AG04449 (cell line): ENCODE measurements around the gene DDX5.
A peak's percentile ranks its signal among the peaks of the same experiment; 100 is the strongest.

Source experiments
- CTCF ChIA-PET: fragments of 350-600 bp; formaldehyde crosslinking; extraction: SDS; loops from one replicate; lab custom pipeline; 2021; ENCODE audit warnings: antibody characterized with exemption; lab: Yijun Ruan, JAX
- POLR2A ChIA-PET: fragments of 400-600, 350-600 bp; formaldehyde crosslinking; extraction: SDS; loops from one replicate; lab custom pipeline; 2020; ENCODE audit warnings: antibody characterized with exemption, inconsistent platforms; lab: Yijun Ruan, JAX
- DNase-seq: peaks from one replicate; pipeline ENCODE4 v3.0.0-alpha.2; 2010; ENCODE audit warnings: low read depth, low spot score
- H3K4me3 ChIP-seq: 2 replicates; pipeline ENCODE4 v1.5.1; 2011; ENCODE audit warnings: low read depth, mild to moderate bottlenecking, control low read depth, low read length
- TF ChIP-seq, protein P1 (sequence below): IDR thresholded peaks from one replicate; pipeline ENCODE4 v1.5.1; 2011; ENCODE audit warnings: mild to moderate bottlenecking, moderate library complexity, low read length, control low read depth, inconsistent platforms; ENCODE audit not compliant: insufficient read depth; ENCODE audit errors: missing control alignments

The DDX5 gene

DNA sequence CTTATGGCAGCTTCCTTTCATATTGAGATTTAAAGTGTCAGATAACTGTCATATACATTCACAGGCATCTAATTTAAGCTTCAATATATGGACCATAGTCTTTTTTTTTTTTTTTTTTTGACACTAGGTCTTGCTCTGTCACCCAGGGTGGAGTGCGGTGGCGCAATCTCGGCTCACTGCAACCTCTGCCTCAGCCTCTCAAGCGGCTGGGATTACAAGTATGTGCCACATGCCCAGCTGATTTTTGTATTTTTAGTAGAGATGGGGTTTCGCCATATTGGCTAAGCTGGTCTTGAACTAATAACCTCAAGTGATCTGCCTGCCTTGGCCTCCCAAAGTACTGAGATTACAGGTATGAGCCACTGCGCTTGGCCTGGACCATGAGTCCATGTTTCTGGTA lies 14.3 kb upstream of the DDX5 start:
- POLR2A ChIA-PET = interaction anchor here (1.3 kb wide), 1 partner anchor 14 kb away, joined by 6 read pairs; the partner anchor contains the start of gene CEP95
- CTCF ChIA-PET = interaction anchor here (0.6 to 1.0 kb wide), 2 partner anchors 13 to 370 kb away, joined by 3 to 4 read pairs; no protein-coding TSS in a partner anchor

DNA sequence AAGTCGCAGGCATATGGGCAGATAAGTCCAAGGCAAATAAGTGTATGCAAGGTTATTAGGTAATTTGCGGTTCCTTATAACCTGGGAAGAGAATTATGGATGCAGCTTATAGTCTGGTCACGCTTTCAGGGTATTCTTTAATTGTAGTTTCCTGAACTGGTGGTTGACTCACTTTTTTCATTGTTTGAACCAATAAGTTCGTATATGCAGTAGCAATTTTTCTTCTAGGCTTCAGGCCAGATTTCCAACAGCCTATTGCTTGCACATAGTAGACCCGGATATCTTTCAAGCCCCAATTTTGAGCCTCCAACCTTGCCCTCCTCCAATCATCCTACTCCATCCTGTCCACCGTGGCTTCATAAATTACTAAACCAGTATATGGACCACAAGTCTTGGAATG lies 13.5 kb upstream of the DDX5 start:
- no peak for DNase-seq
- no peak overlapping the region for H3K4me3 ChIP-seq
- ChIA-PET CTCF (interaction anchor here (0.6 to 1.3 kb wide), 3 partner anchors 12 to 370 kb away, joined by 3 to 4 read pairs (median 4); no protein-coding TSS in a partner anchor), POLR2A (interaction anchor here (1.3 kb wide), 1 partner anchor 13 kb away, joined by 6 read pairs; the partner anchor contains the start of gene CEP95)
- TF ChIP-seq, protein P1, sequence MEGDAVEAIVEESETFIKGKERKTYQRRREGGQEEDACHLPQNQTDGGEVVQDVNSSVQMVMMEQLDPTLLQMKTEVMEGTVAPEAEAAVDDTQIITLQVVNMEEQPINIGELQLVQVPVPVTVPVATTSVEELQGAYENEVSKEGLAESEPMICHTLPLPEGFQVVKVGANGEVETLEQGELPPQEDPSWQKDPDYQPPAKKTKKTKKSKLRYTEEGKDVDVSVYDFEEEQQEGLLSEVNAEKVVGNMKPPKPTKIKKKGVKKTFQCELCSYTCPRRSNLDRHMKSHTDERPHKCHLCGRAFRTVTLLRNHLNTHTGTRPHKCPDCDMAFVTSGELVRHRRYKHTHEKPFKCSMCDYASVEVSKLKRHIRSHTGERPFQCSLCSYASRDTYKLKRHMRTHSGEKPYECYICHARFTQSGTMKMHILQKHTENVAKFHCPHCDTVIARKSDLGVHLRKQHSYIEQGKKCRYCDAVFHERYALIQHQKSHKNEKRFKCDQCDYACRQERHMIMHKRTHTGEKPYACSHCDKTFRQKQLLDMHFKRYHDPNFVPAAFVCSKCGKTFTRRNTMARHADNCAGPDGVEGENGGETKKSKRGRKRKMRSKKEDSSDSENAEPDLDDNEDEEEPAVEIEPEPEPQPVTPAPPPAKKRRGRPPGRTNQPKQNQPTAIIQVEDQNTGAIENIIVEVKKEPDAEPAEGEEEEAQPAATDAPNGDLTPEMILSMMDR = no peak

More for the DNA sequence above, 14.3 kb upstream of the DDX5 start:
- TF ChIP-seq, protein P1 = no peak
- H3K4me3 ChIP-seq = no peak overlapping the region
- DNase-seq = no peak

DNA sequence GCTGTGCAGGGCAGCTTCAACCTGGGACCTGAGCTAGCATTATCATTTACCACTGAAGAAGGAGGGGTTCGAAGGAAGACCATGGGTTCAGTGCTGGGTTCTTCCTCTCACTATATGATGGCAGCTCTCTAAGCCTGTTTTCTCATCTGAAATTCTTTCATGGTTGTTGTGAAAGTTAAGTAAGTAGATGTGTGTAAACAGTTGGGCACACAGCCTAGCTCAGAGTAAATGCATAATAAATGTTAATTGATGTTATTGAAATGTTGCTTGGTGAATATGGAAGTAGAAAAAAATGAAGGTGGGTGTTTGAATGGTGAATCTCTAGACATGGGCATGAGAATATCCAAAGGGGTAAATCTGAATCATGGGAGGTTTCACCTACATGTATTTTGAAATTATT lies 9.7 kb upstream of the DDX5 start:
- no peak overlapping the region for H3K4me3 ChIP-seq
- ChIA-PET POLR2A (interaction anchor here (1.4 to 1.7 kb wide), 2 partner anchors 9 to 11 kb away, joined by 6 read pairs; partner anchors contain the start of gene CEP95), CTCF (interaction anchor here (2.3 kb wide), 1 partner anchor 9 kb away, joined by 9 read pairs; the partner anchor contains the start of gene CEP95)
- TF ChIP-seq, protein P1 = no peak
- DNase-seq = no peak

DNA sequence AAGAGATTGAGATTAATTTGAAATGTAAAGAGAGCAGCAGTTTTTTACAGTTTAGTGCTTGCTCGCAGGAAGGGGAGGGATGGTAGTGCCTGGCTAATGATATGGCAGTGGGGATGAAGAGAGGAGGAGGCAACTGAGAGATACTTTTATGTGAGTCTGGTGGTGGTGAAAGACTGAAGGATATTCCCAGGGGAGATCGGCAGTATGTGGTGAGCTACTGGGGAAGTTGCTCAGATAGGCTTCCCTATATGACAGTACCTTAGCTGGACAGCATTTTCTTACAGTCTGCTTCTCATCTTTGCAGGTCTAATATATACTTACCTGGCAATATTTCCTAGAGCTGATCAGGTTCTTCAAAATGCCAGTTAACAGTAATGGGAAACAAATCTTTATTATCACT lies 9.3 kb upstream of the DDX5 start:
- H3K4me3 ChIP-seq = no peak overlapping the region
- ChIA-PET POLR2A (interaction anchor here (1.4 to 1.7 kb wide), 2 partner anchors 9 to 10 kb away, joined by 6 read pairs; partner anchors contain the start of gene CEP95), CTCF (interaction anchor here (2.3 kb wide), 1 partner anchor 8 kb away, joined by 9 read pairs; the partner anchor contains the start of gene CEP95)
- no peak for DNase-seq
- TF ChIP-seq, protein P1 = no peak

- no peak overlapping the region for H3K4me3 ChIP-seq
- no peak for DNase-seq
- ChIA-PET POLR2A (no interaction called here), CTCF (interaction anchor here (2.9 kb wide), 1 partner anchor 90 kb away, joined by 11 read pairs; no protein-coding TSS in a partner anchor)
- TF ChIP-seq, protein P1 = no peak
Measured at GRCh38 chr17:64509179-64509578, 3.1 kb upstream of the DDX5 start.

- ChIA-PET CTCF (interaction anchor here (2.9 kb wide), 1 partner anchor 89 kb away, joined by 11 read pairs; no protein-coding TSS in a partner anchor), POLR2A (no interaction called here)
- TF ChIP-seq, protein P1 = no peak
- peak overlapping the region; percentile 97; the same call in 1 of the 2 replicates for H3K4me3 ChIP-seq
- no peak for DNase-seq
Measured at GRCh38 chr17:64508683-64509082, 2.6 kb upstream of the DDX5 start.
